Liver (tissue), 9 donors: ENCODE measurements around the gene FKBP11. TPM values are rescaled to one million over a fixed set of nuclear protein-coding genes. Genes with fewer than 3 reads are reported as not detected.

ENCODE experiments used
- DNase-seq: peaks from one replicate; pipeline ENCODE4 v3.0.0-alpha.2; 2017; ENCODE audit warnings: low spot score
- H3K27ac ChIP-seq, 2 donors: one replicate each; pipeline ENCODE4 v1.7.0; 2013; ENCODE audit warnings: inconsistent platforms in 2 of 2, low read length in 2 of 2, control low read depth in 1 of 2, low read depth in 1 of 2, mild to moderate bottlenecking in 1 of 2
- H3K27me3 ChIP-seq, 4 donors: one replicate each; pipeline versions ENCODE4 v1.6.1 to v1.7.0; 2013; ENCODE audit warnings: low read length in 3 of 4, inconsistent platforms in 1 of 4, mild to moderate bottlenecking in 1 of 4, moderate library complexity in 1 of 4; ENCODE audit not compliant: control insufficient read depth in 4 of 4, insufficient read depth in 4 of 4
- H3K36me3 ChIP-seq, 4 donors: one replicate each; pipeline versions ENCODE4 v1.6.1 to v1.7.0; 2013; ENCODE audit warnings: low read length in 3 of 4, mild to moderate bottlenecking in 3 of 4, low read depth in 1 of 4, moderate library complexity in 1 of 4; ENCODE audit not compliant: control insufficient read depth in 4 of 4, insufficient read depth in 3 of 4
- H3K4me1 ChIP-seq, 4 donors: one replicate each; pipeline versions ENCODE4 v1.6.1 to v1.7.0; 2013; ENCODE audit warnings: low read length in 3 of 4, mild to moderate bottlenecking in 3 of 4, moderate library complexity in 1 of 4; ENCODE audit not compliant: control insufficient read depth in 4 of 4, insufficient read depth in 4 of 4
- H3K4me3 ChIP-seq, 3 donors: one replicate each; pipeline versions ENCODE4 v1.6.1 to v1.7.0; 2013; ENCODE audit warnings: low read length in 3 of 3, control low read depth in 1 of 3, low read depth in 1 of 3, mild to moderate bottlenecking in 1 of 3
- H3K9ac ChIP-seq, 2 donors: one replicate each; pipeline ENCODE4 v1.7.0; 2013; ENCODE audit warnings: low read length in 2 of 2, mild to moderate bottlenecking in 2 of 2, moderate library complexity in 2 of 2, control low read depth in 1 of 2, low read depth in 1 of 2
- H3K9me3 ChIP-seq, 4 donors: one replicate each; pipeline versions ENCODE4 v1.6.1 to v1.7.0; 2013; ENCODE audit warnings: low read length in 3 of 4; ENCODE audit not compliant: control insufficient read depth in 4 of 4
- CTCF ChIP-seq: fragments of 150-350 bp; IDR thresholded peaks from 2 replicates; pipeline ENCODE4 v1.5.1; 2017; ENCODE audit warnings: improper control_type of control experiment, low read depth, low read length; ENCODE audit not compliant: missing input control
- EGR1 ChIP-seq, 2 donors: IDR thresholded peaks; 2 replicates each; pipeline ENCODE4 v1.6.1; 2016 to 2018; ENCODE audit warnings: antibody characterized with exemption in 2 of 2, low read depth in 2 of 2
- FOXA2 ChIP-seq: IDR thresholded peaks from 2 replicates; pipeline ENCODE4 v1.6.1; 2016; ENCODE audit warnings: antibody characterized with exemption
- GABPA ChIP-seq, 2 donors: IDR thresholded peaks in 1 of 2; conservative IDR thresholded peaks in 1 of 2; 2 replicates each; pipeline ENCODE4 v1.6.1; 2016; ENCODE audit warnings: antibody characterized with exemption in 2 of 2, mild to moderate bottlenecking in 1 of 2, moderate library complexity in 1 of 2
- HNF4A ChIP-seq, 2 donors: conservative IDR thresholded peaks; 2 replicates each; pipeline ENCODE4 v1.6.1; 2016; ENCODE audit warnings: antibody characterized with exemption in 2 of 2, mild to moderate bottlenecking in 2 of 2
- HNF4G ChIP-seq: IDR thresholded peaks from 2 replicates; pipeline ENCODE4 v1.6.1; 2016; ENCODE audit warnings: antibody characterized with exemption
- JUND ChIP-seq, 2 donors: IDR thresholded peaks; 2 replicates each; pipeline ENCODE4 v1.6.1; 2016; ENCODE audit warnings: antibody characterized with exemption in 2 of 2
- NR2F2 ChIP-seq: IDR thresholded peaks from 2 replicates; pipeline ENCODE4 v1.6.1; 2016; ENCODE audit warnings: antibody characterized with exemption
- RAD21 ChIP-seq, 2 donors: IDR thresholded peaks; 2 replicates each; pipeline ENCODE4 v1.6.1; 2016; ENCODE audit warnings: antibody characterized with exemption in 2 of 2, mild to moderate bottlenecking in 2 of 2
- RXRA ChIP-seq, 2 donors: IDR thresholded peaks; 2 replicates each; pipeline ENCODE4 v1.6.1; 2017 to 2018; ENCODE audit warnings: antibody characterized with exemption in 2 of 2, mild to moderate bottlenecking in 1 of 2
- SP1 ChIP-seq: IDR thresholded peaks from 2 replicates; pipeline ENCODE4 v1.6.1; 2018; ENCODE audit warnings: antibody characterized with exemption, mild to moderate bottlenecking
- TAF1 ChIP-seq: conservative IDR thresholded peaks from 2 replicates; pipeline ENCODE4 v1.6.1; 2016; ENCODE audit warnings: antibody characterized with exemption, mild to moderate bottlenecking
- YY1 ChIP-seq: IDR thresholded peaks from 2 replicates; pipeline ENCODE4 v1.6.1; 2016; ENCODE audit warnings: antibody characterized with exemption, mild to moderate bottlenecking
- WGBS: extraction: QIAGEN DNeasy Blood & Tissue Kit; methylation state at CpG from one replicate; pipeline ENCODE4 v1.1.7; 2013; 5-methylcytosine and 5-hydroxymethylcytosine counted together
- polyA plus RNA-seq, 2 donors: library from polyadenylated mRNA; stranded (reverse) in 1 of 2; unstranded in 1 of 2; fragments of 200-250 nt in 1 of 2; fragments of >200 nt in 1 of 2; fragmentation: Nextera tagmentation in 1 of 2; extraction: Ambion mirVana in 1 of 2; gene quantifications; one replicate each; pipeline versions ENCODE4 v1.2.1 to v1.2.3, GENCODE V29; 2013 to 2015
- total RNA-seq, 2 donors: library from RNA; depleted of rRNA; stranded (reverse); fragments of >200 nt; gene quantifications; one replicate each; pipeline ENCODE4 v1.2.3, GENCODE V29; 2014
- TF ChIP-seq, protein P1 (sequence below): IDR thresholded peaks from 2 replicates; pipeline ENCODE4 v1.6.1; 2016; ENCODE audit warnings: antibody characterized with exemption
- TF ChIP-seq, protein P2 (sequence below): IDR thresholded peaks from 2 replicates; pipeline ENCODE4 v1.6.1; 2016; ENCODE audit warnings: antibody characterized with exemption, mild to moderate bottlenecking
- TF ChIP-seq, protein P3 (sequence below): IDR thresholded peaks from 2 replicates; pipeline ENCODE4 v1.6.1; 2016; ENCODE audit warnings: antibody characterized with exemption
- TF ChIP-seq, protein P4 (sequence below): IDR thresholded peaks from 2 replicates; pipeline ENCODE4 v1.6.1; 2016; ENCODE audit warnings: antibody characterized with exemption
- donor health status: healthy.
- donor health status: healthy.
- donor health status: healthy.
- donor health status: healthy.
- donor health status: healthy.

FKBP11 gene
- total and polyA plus RNA-seq, 4 donors: 28.6 to 162 (median 64.9) TPM

DNA sequence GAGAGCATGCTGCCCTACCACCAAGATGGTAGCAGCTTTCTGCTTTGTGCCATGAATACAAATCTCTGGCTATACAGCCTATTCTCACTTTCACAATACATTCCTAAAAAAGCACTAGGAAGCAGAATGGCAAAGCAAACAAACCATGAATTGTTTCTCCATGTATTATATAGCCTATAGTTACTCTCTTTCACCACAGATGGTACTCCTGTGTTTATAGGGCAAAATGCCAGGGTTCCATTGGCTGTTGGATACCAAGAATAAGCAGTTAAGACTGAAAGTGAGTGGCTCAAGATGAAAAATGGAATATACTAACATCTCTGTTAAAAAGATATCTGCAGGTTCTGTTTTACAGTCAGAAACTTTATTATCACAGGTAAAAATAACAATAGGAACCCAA lies 20.9 kb upstream of the FKBP11 start:
- Histone ChIP-seq H3K4me3 (no peak overlapping the region), H3K4me1 (no peaks in the 10 kb centered on the region), H3K9me3 (no peaks in the 10 kb centered on the region), H3K36me3 (peaks cover under 1 to 4% (median 3%) of the 10 kb centered on the region in 4 donors), H3K9ac (no peak overlapping the region), H3K27ac (no peak overlapping the region), H3K27me3 (no peaks in the 10 kb centered on the region)
- DNase-seq: no peak
- TF ChIP-seq EGR1 (IDR thresholded peaks at IDR 0.05; ENCODE audit: low read depth in 2 of 2): no peak

DNA sequence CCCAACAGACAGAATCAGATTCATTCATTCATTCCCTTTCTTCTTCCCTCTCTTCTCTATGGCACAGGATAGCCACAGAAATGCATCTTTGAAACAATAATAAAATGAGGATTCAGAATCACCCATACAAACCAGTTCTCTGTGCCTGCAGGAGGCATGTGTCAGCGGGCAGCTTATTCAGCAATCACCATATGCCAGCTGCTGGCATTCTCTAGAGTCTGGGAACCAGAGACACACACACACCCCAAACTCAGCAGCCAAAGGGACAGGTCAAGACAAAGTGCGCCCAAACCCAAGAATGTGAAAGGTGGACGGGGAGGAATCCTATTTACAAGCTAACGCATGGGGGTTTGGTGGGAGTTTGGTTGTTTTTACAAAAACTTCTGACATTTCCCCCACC lies 17.9 kb upstream of the FKBP11 start:
- TF ChIP-seq YY1 (no peak), HNF4A (conservative IDR thresholded peaks at IDR 0.05) (no peak), NR2F2 (no peak), GABPA (IDR thresholded peaks at IDR 0.05 in 1 of 2, conservative IDR thresholded peaks at IDR 0.05 in 1 of 2) (no peak), TAF1 (no peak), RAD21 (IDR thresholded peaks at IDR 0.05) (no peak), CTCF (no peak), RXRA (IDR thresholded peaks at IDR 0.05) (no peak), JUND (IDR thresholded peaks at IDR 0.05) (no peak), SP1 (no peak), FOXA2 (no peak), HNF4G (no peak)
- TF ChIP-seq, protein P1, sequence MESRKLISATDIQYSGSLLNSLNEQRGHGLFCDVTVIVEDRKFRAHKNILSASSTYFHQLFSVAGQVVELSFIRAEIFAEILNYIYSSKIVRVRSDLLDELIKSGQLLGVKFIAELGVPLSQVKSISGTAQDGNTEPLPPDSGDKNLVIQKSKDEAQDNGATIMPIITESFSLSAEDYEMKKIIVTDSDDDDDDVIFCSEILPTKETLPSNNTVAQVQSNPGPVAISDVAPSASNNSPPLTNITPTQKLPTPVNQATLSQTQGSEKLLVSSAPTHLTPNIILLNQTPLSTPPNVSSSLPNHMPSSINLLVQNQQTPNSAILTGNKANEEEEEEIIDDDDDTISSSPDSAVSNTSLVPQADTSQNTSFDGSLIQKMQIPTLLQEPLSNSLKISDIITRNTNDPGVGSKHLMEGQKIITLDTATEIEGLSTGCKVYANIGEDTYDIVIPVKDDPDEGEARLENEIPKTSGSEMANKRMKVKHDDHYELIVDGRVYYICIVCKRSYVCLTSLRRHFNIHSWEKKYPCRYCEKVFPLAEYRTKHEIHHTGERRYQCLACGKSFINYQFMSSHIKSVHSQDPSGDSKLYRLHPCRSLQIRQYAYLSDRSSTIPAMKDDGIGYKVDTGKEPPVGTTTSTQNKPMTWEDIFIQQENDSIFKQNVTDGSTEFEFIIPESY: no peak
- TF ChIP-seq, protein P2, sequence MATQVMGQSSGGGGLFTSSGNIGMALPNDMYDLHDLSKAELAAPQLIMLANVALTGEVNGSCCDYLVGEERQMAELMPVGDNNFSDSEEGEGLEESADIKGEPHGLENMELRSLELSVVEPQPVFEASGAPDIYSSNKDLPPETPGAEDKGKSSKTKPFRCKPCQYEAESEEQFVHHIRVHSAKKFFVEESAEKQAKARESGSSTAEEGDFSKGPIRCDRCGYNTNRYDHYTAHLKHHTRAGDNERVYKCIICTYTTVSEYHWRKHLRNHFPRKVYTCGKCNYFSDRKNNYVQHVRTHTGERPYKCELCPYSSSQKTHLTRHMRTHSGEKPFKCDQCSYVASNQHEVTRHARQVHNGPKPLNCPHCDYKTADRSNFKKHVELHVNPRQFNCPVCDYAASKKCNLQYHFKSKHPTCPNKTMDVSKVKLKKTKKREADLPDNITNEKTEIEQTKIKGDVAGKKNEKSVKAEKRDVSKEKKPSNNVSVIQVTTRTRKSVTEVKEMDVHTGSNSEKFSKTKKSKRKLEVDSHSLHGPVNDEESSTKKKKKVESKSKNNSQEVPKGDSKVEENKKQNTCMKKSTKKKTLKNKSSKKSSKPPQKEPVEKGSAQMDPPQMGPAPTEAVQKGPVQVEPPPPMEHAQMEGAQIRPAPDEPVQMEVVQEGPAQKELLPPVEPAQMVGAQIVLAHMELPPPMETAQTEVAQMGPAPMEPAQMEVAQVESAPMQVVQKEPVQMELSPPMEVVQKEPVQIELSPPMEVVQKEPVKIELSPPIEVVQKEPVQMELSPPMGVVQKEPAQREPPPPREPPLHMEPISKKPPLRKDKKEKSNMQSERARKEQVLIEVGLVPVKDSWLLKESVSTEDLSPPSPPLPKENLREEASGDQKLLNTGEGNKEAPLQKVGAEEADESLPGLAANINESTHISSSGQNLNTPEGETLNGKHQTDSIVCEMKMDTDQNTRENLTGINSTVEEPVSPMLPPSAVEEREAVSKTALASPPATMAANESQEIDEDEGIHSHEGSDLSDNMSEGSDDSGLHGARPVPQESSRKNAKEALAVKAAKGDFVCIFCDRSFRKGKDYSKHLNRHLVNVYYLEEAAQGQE: no peak
- TF ChIP-seq, protein P3, sequence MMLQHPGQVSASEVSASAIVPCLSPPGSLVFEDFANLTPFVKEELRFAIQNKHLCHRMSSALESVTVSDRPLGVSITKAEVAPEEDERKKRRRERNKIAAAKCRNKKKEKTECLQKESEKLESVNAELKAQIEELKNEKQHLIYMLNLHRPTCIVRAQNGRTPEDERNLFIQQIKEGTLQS: no peak
- TF ChIP-seq, protein P4, sequence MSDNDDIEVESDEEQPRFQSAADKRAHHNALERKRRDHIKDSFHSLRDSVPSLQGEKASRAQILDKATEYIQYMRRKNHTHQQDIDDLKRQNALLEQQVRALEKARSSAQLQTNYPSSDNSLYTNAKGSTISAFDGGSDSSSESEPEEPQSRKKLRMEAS: no peak
- Histone ChIP-seq H3K27me3 (no peaks in the 10 kb centered on the region), H3K9me3 (no peaks in the 10 kb centered on the region), H3K27ac (no peak overlapping the region), H3K4me3 (no peak overlapping the region), H3K36me3 (peaks cover 0 to 30% (median 19%) of the 10 kb centered on the region in 4 donors), H3K9ac (no peak overlapping the region), H3K4me1 (no peaks in the 10 kb centered on the region)
- WGBS: 85% methylated on average over 4 of the region's 4 CpGs
- no peak for DNase-seq
